ENCODE results near the gene WASF3.

GRCh38 chr13:26590379-26590778 lies 32.9 kb downstream of the WASF3 start:
- no peak for TF ChIP-seq POLR2A (IDR thresholded peaks at IDR 0.05; ENCODE audit: low read depth, low read length)
- no peak for TF ChIP-seq POLR2AphosphoS5 (IDR thresholded peaks at IDR 0.05; ENCODE audit: low read depth, low read length)
- no peak for TF ChIP-seq POU2F2 (IDR thresholded peaks at IDR 0.05; ENCODE audit: low read depth, low read length)
- TF ChIP-seq TAF1 (IDR thresholded peaks at IDR 0.05; ENCODE audit: low read depth, low read length): no peak
- no peak for TF ChIP-seq SPI1 (IDR thresholded peaks at IDR 0.05; ENCODE audit: low read depth, low read length)
- no peak for TF ChIP-seq PAX5 (IDR thresholded peaks at IDR 0.05; ENCODE audit: insufficient read depth, low read length, severe bottlenecking)
